PC-3 (cell line): ENCODE data around the gene SEC22A. TPM values are rescaled to one million over a fixed set of nuclear protein-coding genes. Genes with fewer than 3 reads are reported as not detected.

Experiments used
- ATAC-seq: fragments of 200-7000 bp; cut with Tn5 transposase; 2 replicates; pipeline ENCODE4 v1.9.1; 2020; ENCODE audit warnings: mild to moderate bottlenecking, moderate library complexity
- BruUV-seq: library from RNA; stranded (reverse); fragments of 400-500 nt; replicated peaks from 2 replicates; lab custom pipeline; 2021; lab: Mats Ljungman, UMichigan
- CTCF ChIA-PET: fragments of 300-600 bp; sonication (Branson Sonifier 250); formaldehyde crosslinking; loops from one replicate; lab custom pipeline; 2022; ENCODE audit warnings: antibody characterized with exemption; lab: Charles Lee
- POLR2A ChIA-PET: fragments of 300-600 bp; sonication (Branson Sonifier 250); formaldehyde crosslinking; loops from one replicate; lab custom pipeline; 2022; ENCODE audit warnings: antibody characterized with exemption; ENCODE audit not compliant: unreplicated experiment; lab: Charles Lee
- DNase-seq: peaks from one replicate; pipeline ENCODE4 v3.0.0-alpha.2; 2015
- H2AFZ ChIP-seq: fragments of 300-600 bp; sonication (generic); 2 replicates; pipeline ENCODE4 v1.6.0; 2016; ENCODE audit warnings: antibody characterized with exemption, low read length
- H3F3A ChIP-seq: fragments of 300-600 bp; sonication (generic); one replicate; pipeline ENCODE4 v1.6.0; 2017; ENCODE audit warnings: antibody characterized with exemption, low read length, control low read depth, mild to moderate bottlenecking; ENCODE audit not compliant: unreplicated experiment
- H3K27ac ChIP-seq: fragments of 300-600 bp; sonication (generic); 2 replicates; pipeline ENCODE4 v1.5.1; 2016; ENCODE audit warnings: mild to moderate bottlenecking, low read length
- H3K27me3 ChIP-seq: fragments of 300-600 bp; sonication (generic); 2 replicates; pipeline ENCODE4 v1.6.1; 2016; ENCODE audit warnings: low read length, mixed read lengths
- H3K36me3 ChIP-seq: fragments of 300-600 bp; sonication (generic); 2 replicates; pipeline ENCODE4 v1.6.1; 2016; ENCODE audit warnings: low read depth, mixed run types, low read length, mixed read lengths
- H3K4me1 ChIP-seq: fragments of 300-600 bp; sonication (generic); 2 replicates; pipeline ENCODE4 v1.5.1; 2016; ENCODE audit warnings: low read length; ENCODE audit not compliant: insufficient read depth
- H3K4me2 ChIP-seq: fragments of 300-600 bp; sonication (generic); 2 replicates; pipeline ENCODE4 v1.6.0; 2016; ENCODE audit warnings: low read length
- H3K4me3 ChIP-seq: fragments of 300-600 bp; sonication (generic); 2 replicates; pipeline ENCODE4 v1.5.1; 2016; ENCODE audit warnings: mild to moderate bottlenecking, low read length, mixed read lengths
- H3K79me2 ChIP-seq: fragments of 300-600 bp; sonication (generic); 2 replicates; pipeline ENCODE4 v1.6.1; 2017; ENCODE audit warnings: low read length, mixed read lengths
- H3K9ac ChIP-seq: fragments of 300-600 bp; sonication (generic); 2 replicates; pipeline ENCODE4 v1.6.0; 2016; ENCODE audit warnings: mild to moderate bottlenecking, low read length
- H3K9me2 ChIP-seq: fragments of 300-600 bp; sonication (generic); replicated peaks from 2 replicates; pipeline ENCODE4 v1.6.1; 2016; ENCODE audit warnings: mixed run types, low read length, mixed read lengths
- H3K9me3 ChIP-seq: fragments of 300-600 bp; sonication (generic); 2 replicates; pipeline ENCODE4 v1.6.1; 2016; ENCODE audit warnings: low read length, mixed read lengths
- H4K20me1 ChIP-seq: fragments of 300-600 bp; sonication (generic); 2 replicates; pipeline ENCODE4 v1.6.1; 2016; ENCODE audit warnings: low read length, mixed read lengths
- EZH2 ChIP-seq: fragments of 300-600 bp; sonication (generic); IDR thresholded peaks from one replicate; pipeline ENCODE4 v1.6.1; 2017; ENCODE audit warnings: antibody characterized with exemption, mild to moderate bottlenecking, low read length; ENCODE audit not compliant: unreplicated experiment
- EZH2phosphoT487 ChIP-seq: fragments of 300-600 bp; sonication (generic); IDR thresholded peaks from 2 replicates; pipeline ENCODE4 v1.6.1; 2018; ENCODE audit warnings: mild to moderate bottlenecking, antibody characterized with exemption, low read length, borderline replicate concordance
- intact Hi-C: fragments of 100-400 bp; cut with micrococcal nuclease; formaldehyde crosslinking; loops from 2 replicates; pipeline ENCODE4 v1.9.0; 2023
- total RNA-seq: library from RNA; depleted of rRNA; stranded (reverse); fragments of >200 nt; gene quantifications from 2 replicates; pipeline ENCODE4 v1.2.3, GENCODE V29; 2014
- TF ChIP-seq, protein P1 (sequence below): fragments of 300-600 bp; sonication (generic); conservative IDR thresholded peaks from 2 replicates; pipeline ENCODE4 v1.5.1; 2017; ENCODE audit warnings: antibody characterized with exemption, low read depth, mild to moderate bottlenecking, low read length

The SEC22A gene
- total RNA-seq, 1 experiment from 2014 or later, result 37.9 TPM

DNA sequence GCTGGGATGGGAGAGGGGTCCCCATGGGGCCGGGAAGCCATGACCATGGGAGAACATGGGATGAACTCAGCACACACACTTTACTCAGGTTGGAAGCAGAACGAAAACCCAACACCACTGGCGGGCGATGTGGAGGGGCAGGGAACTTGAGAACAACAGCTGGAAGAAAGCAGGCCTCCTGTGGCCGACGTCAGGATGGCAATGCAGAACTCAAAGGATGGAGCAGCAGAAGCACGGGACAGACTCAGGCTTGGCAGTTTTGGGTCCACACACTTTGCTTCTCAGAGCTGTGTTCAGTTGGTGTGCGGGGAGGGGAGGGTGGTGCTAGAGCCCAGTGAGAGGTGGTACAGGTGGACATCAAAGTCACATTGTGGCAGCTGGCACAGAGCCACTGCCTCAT lies 80.7 kb downstream of the SEC22A start:
- no peak overlapping the region for H3K4me2 ChIP-seq
- no peaks in the 10 kb centered on the region for H3K9me3 ChIP-seq
- no peaks in the 10 kb centered on the region for H4K20me1 ChIP-seq
- no TSS peak for BruUV-seq
- H3K9me2 ChIP-seq, result no peaks in the 10 kb centered on the region
- TF ChIP-seq EZH2phosphoT487, result no peak
- TF ChIP-seq EZH2, result no peak
- TF ChIP-seq, protein P1, sequence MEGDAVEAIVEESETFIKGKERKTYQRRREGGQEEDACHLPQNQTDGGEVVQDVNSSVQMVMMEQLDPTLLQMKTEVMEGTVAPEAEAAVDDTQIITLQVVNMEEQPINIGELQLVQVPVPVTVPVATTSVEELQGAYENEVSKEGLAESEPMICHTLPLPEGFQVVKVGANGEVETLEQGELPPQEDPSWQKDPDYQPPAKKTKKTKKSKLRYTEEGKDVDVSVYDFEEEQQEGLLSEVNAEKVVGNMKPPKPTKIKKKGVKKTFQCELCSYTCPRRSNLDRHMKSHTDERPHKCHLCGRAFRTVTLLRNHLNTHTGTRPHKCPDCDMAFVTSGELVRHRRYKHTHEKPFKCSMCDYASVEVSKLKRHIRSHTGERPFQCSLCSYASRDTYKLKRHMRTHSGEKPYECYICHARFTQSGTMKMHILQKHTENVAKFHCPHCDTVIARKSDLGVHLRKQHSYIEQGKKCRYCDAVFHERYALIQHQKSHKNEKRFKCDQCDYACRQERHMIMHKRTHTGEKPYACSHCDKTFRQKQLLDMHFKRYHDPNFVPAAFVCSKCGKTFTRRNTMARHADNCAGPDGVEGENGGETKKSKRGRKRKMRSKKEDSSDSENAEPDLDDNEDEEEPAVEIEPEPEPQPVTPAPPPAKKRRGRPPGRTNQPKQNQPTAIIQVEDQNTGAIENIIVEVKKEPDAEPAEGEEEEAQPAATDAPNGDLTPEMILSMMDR, result no peak
- intact Hi-C loops, result loop anchor here (1.0 kb wide), 1 partner anchor 23 kb away; no protein-coding TSS in a partner anchor
- no peak overlapping the region for H3K4me3 ChIP-seq
- H3K4me1 ChIP-seq, result peaks cover 13% of the 10 kb centered on the region; the same call in 1 of the 2 replicates
- H3F3A ChIP-seq, result no peaks in the 10 kb centered on the region
- no peaks in the 10 kb centered on the region for H3K27me3 ChIP-seq
- ATAC-seq (no peak), DNase-seq (no peak)
- H2AFZ ChIP-seq, result no peak overlapping the region
- POLR2A ChIA-PET, result no interaction called here
- no peak overlapping the region for H3K27ac ChIP-seq
- no peak overlapping the region for H3K9ac ChIP-seq
- H3K79me2 ChIP-seq, result no peaks in the 10 kb centered on the region
- CTCF ChIA-PET, result no interaction called here
- H3K36me3 ChIP-seq, result no peaks in the 10 kb centered on the region

DNA sequence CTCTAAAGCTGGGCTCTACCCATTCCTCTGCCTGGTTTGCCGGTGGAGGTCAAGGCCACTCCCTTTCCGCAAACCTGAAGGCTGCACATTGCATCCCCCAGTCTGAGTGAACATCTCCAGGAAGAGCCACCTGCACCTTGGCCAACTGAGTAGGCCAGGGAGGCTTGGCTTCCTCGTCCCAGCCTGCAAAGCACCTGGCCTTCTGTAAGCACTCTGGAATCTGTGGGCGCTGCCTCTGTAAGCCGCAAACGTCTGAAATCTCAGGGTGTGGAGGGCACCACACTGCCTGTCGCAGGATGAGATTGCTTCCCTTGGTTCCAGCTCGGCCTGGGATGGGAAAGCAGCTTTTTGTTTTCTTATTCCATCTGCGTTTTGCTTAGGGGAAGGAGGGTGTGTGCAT lies 81.3 kb downstream of the SEC22A start:
- H3K9ac ChIP-seq, result no peak overlapping the region
- POLR2A ChIA-PET, result no interaction called here
- no peak overlapping the region for H2AFZ ChIP-seq
- CTCF ChIA-PET, result no interaction called here
- DNase-seq (no peak), ATAC-seq (no peak)
- H3K79me2 ChIP-seq, result no peaks in the 10 kb centered on the region
- H3K27ac ChIP-seq, result no peak overlapping the region
- H4K20me1 ChIP-seq, result no peaks in the 10 kb centered on the region
- intact Hi-C loops, result no loop called here
- no peaks in the 10 kb centered on the region for H3K36me3 ChIP-seq
- TF ChIP-seq, protein P1, result no peak
- TF ChIP-seq EZH2phosphoT487 (no peak), EZH2 (no peak)
- H3K9me2 ChIP-seq, result no peaks in the 10 kb centered on the region
- H3K9me3 ChIP-seq, result no peaks in the 10 kb centered on the region
- no peaks in the 10 kb centered on the region for H3K27me3 ChIP-seq
- H3K4me2 ChIP-seq, result no peak overlapping the region
- H3F3A ChIP-seq, result no peaks in the 10 kb centered on the region
- no TSS peak for BruUV-seq
- H3K4me1 ChIP-seq, result peaks cover 13% of the 10 kb centered on the region; the same call in 1 of the 2 replicates
- no peak overlapping the region for H3K4me3 ChIP-seq

DNA sequence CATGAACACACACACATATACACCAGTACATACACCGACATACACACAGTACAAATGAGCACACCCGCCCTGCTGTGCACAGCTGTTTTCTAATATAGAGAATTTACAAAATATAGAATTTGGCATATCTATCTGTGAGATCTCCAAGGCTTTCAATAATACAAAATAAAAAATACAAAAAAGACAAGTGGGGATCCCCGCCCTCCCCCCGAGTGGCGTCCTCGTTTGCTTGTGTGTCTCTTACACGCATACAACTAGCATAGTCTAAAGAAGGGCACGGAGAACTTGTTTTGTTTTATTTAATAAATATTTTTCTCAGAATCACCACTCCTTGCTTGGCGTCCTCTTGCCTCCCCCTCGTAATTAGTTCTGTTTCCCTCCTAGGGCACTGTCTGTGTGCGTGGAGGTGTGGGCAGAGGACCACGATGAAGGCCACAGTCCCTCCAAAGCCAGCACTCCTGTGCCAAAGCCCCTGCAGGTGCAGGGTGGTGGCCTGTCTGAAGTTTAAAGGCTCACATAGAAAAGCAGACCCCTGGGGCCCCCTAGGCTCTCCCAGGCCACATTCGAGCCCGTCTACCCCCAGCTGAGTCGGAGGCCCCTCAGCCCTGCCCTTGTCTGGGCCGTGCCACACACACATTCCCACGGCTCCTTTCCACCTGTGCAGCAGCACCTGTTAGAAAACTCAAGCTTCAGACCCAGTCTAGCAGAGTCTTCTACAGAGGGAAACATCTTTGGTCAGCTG lies 82.1 kb downstream of the SEC22A start:
- Histone ChIP-seq H3K27me3 (no peaks in the 10 kb centered on the region), H3K4me1 (peaks cover 13% of the 10 kb centered on the region; the same call in 1 of the 2 replicates), H3K27ac (no peak overlapping the region), H3F3A (no peaks in the 10 kb centered on the region), H3K36me3 (no peaks in the 10 kb centered on the region), H3K4me2 (no peak overlapping the region), H4K20me1 (no peaks in the 10 kb centered on the region), H2AFZ (no peak overlapping the region), H3K9ac (no peak overlapping the region), H3K9me3 (no peaks in the 10 kb centered on the region), H3K79me2 (no peaks in the 10 kb centered on the region), H3K9me2 (no peaks in the 10 kb centered on the region), H3K4me3 (no peak overlapping the region)
- ChIA-PET POLR2A (no interaction called here), CTCF (no interaction called here)
- intact Hi-C loops, result no loop called here
- DNase-seq (no peak), ATAC-seq (no peak)
- TF ChIP-seq EZH2phosphoT487, result no peak
- no peak for TF ChIP-seq EZH2
- TF ChIP-seq, protein P1, result no peak
- no TSS peak for BruUV-seq
